GM12873 (cell line): ENCODE results near the gene RAI14.

Experiments
- CTCF ChIP-seq: IDR thresholded peaks from 2 replicates; pipeline ENCODE4 v1.5.1; 2012; ENCODE audit warnings: low read depth, mild to moderate bottlenecking, moderate library complexity, low read length, control low read depth; ENCODE audit not compliant: insufficient read depth; ENCODE audit errors: missing control alignments

RAI14 gene

GRCh38 chr5:34738381-34738780, 82.3 kb downstream of the RAI14 start:
- TF ChIP-seq CTCF, result no peak

GRCh38 chr5:34740389-34740806, 84.3 kb downstream of the RAI14 start:
- TF ChIP-seq CTCF, result no peak

GRCh38 chr5:34742061-34742460, 85.9 kb downstream of the RAI14 start:
- TF ChIP-seq CTCF, result no peak

GRCh38 chr5:34743878-34744277, 87.8 kb downstream of the RAI14 start:
- no peak for TF ChIP-seq CTCF

- no peak for TF ChIP-seq CTCF
Observed at GRCh38 chr5:34748431-34748830, 92.3 kb downstream of the RAI14 start.

GRCh38 chr5:34749431-34749873, 93.3 kb downstream of the RAI14 start:
- no peak for TF ChIP-seq CTCF

- no peak for TF ChIP-seq CTCF
Observed at GRCh38 chr5:34750206-34750605, 94.1 kb downstream of the RAI14 start.
